Neuron (in vitro differentiated cells): ENCODE data around the gene PALM2AKAP2.
"Not testable (repeated sequence)": the region's sequence is repeated elsewhere in the genome, so short reads cannot be mapped to it uniquely, and the experiment has no call there.

Source experiments
- H2AFZ ChIP-seq: one replicate; pipeline ENCODE4 v1.6.1; 2013; ENCODE audit warnings: low read depth, mild to moderate bottlenecking, inconsistent platforms, low read length, moderate library complexity
- H3K27me3 ChIP-seq: one replicate; pipeline ENCODE4 v1.6.1; 2013; ENCODE audit warnings: low read length; ENCODE audit not compliant: insufficient read depth
- H3K36me3 ChIP-seq: one replicate; pipeline ENCODE4 v1.6.1; 2013; ENCODE audit warnings: low read length; ENCODE audit not compliant: insufficient read depth
- H3K4me1 ChIP-seq: one replicate; pipeline ENCODE4 v1.6.1; 2013; ENCODE audit warnings: low read length; ENCODE audit not compliant: insufficient read depth
- H3K4me3 ChIP-seq: 2 replicates; pipeline ENCODE4 v1.5.1; 2013; ENCODE audit warnings: mild to moderate bottlenecking, low read length, moderate library complexity
- H3K9me3 ChIP-seq: one replicate; pipeline ENCODE4 v1.6.1; 2013; ENCODE audit warnings: low read length

The PALM2AKAP2 gene

GRCh38 chr9:109817146-109817845 is 37.3 kb downstream of the PALM2AKAP2 start:
- Histone ChIP-seq H2AFZ (no peak overlapping the region), H3K36me3 (no peaks in the 10 kb centered on the region), H3K27me3 (no peaks in the 10 kb centered on the region), H3K9me3 (no peaks in the 10 kb centered on the region), H3K4me1 (peaks cover 5% of the 10 kb centered on the region), H3K4me3 (no peak overlapping the region)

- peaks cover 2% of the 10 kb centered on the region for H3K4me1 ChIP-seq
- no peak overlapping the region for H3K4me3 ChIP-seq
- no peaks in the 10 kb centered on the region for H3K27me3 ChIP-seq
- H2AFZ ChIP-seq: no peak overlapping the region
- H3K9me3 ChIP-seq: no peaks in the 10 kb centered on the region
- no peaks in the 10 kb centered on the region for H3K36me3 ChIP-seq
Observed at GRCh38 chr9:109817846-109818472, 38.0 kb downstream of the PALM2AKAP2 start.

- peaks cover 2% of the 10 kb centered on the region for H3K4me1 ChIP-seq
- H3K27me3 ChIP-seq: no peaks in the 10 kb centered on the region
- no peak overlapping the region for H3K4me3 ChIP-seq
- no peaks in the 10 kb centered on the region for H3K9me3 ChIP-seq
- no peak overlapping the region for H2AFZ ChIP-seq
- H3K36me3 ChIP-seq: no peaks in the 10 kb centered on the region
Observed at GRCh38 chr9:109821711-109822110, 41.7 kb downstream of the PALM2AKAP2 start.

GRCh38 chr9:109825383-109825782 is 45.4 kb downstream of the PALM2AKAP2 start:
- not testable (repeated sequence) for H3K36me3 ChIP-seq, H3K9me3 ChIP-seq, H3K27me3 ChIP-seq, H3K4me3 ChIP-seq, H3K4me1 ChIP-seq, H2AFZ ChIP-seq

GRCh38 chr9:109826559-109826958 is 46.6 kb downstream of the PALM2AKAP2 start:
- Histone ChIP-seq H3K27me3 (no peaks in the 10 kb centered on the region), H3K36me3 (no peaks in the 10 kb centered on the region), H2AFZ (no peak overlapping the region), H3K9me3 (no peaks in the 10 kb centered on the region), H3K4me3 (no peak overlapping the region), H3K4me1 (no peaks in the 10 kb centered on the region)

- Histone ChIP-seq H3K9me3 (no peaks in the 10 kb centered on the region), H3K4me3 (no peak overlapping the region), H3K36me3 (no peaks in the 10 kb centered on the region), H3K27me3 (no peaks in the 10 kb centered on the region), H3K4me1 (no peaks in the 10 kb centered on the region), H2AFZ (no peak overlapping the region)
Observed at GRCh38 chr9:109828254-109828653, 48.3 kb downstream of the PALM2AKAP2 start.
